Measurements from ENCODE around the gene REV3L.
"Not testable (repeated sequence)": the region's sequence is repeated elsewhere in the genome, so short reads cannot be mapped to it uniquely, and the experiment has no call there.

Gene REV3L

GRCh38 chr6:111377558-111378120 is 105.4 kb downstream of the REV3L start:
- no peak for DNase-seq (ENCODE audit: low read depth)

DNA sequence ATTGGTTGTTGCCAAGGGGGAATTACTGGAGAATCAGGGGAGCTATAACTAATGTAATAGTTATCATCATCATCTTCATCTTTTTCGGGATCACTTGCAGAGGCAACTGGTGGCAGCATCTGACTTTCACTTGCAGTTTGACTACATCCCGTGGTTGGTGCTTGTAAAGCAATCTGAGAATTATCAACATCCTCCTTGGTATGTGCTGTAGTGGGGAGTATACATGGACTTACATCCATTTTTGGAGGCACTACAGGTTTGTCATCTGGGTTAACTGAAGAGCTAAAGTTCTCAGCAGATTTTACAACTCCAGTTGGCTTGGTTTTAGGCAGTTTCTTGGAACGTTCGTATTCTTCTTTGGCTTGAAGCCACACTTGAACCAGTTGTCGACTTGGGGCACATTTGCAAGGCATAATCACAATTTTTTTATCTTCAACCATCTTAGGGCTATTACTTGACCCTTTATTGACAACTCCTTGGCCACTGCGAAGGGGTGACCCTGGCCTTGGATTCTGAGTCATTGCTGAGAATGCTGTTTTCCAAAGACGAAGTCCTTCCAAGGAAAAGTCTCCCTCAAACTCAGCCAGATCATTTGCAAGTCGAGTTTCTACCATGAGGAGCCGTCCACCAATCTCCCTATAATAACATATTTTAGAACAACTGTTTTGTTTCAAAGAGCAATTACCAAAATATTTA is 115.5 kb downstream of the REV3L start:
- DNase-seq (ENCODE audit: low read depth) = no peak

DNA sequence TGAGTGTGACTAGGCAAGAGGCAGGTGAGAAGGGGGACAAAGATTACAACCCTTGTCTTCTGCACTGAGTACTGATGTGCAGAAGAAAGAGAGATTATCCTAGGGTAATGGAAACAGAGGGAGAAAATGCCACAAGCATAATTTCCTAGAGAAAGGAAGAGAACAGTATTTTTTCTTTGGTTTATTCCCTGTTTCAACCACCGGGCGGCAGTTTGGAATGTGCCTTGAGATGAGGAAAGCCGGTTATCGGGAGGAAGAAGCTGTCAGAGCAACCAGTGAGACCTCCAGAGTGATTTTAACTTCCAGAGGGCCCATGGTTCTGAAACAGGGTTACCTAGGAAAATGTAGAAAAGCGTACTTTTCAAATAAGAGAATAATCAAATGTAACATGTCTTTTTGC is 121.4 kb downstream of the REV3L start:
- no peak for DNase-seq (ENCODE audit: low read depth)

DNA sequence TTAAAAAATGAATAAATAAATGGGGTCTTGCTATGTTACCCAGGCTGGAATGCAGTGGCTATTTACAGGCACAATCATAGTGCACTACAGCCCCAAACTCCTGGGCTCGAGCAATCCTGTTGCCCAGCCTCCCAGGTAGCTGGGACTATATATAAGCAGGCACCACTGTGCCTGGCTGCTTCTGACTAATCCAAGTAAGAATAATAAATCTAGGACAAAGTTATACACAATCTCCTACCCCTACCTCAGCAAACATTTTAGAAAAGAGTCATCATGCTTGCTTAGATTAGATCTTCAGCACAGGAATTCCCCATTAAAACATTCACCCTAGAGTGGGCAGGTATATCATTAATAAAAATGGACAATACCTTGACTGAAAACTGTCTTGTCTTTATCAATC is 124.6 kb downstream of the REV3L start:
- DNase-seq (ENCODE audit: low read depth) = no peak

DNA sequence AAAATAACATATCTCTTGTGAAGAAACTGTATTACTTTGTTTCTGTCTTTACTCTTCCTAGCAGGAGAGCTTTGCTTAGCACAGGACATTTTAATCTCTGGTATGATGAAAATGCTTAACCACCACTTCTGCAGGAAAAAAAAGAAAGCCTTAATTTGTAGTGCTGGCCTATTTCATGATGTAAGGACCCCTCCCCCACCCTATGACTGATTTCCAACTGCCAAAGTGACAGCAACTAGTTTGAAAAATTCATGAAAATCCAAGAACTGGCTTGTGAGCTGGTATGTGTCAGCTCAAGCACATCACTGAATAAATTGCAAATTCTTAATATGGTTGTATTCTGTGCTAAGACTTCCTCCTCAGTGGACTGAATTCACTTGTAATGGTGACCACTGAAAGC is 125.3 kb downstream of the REV3L start:
- no peak for DNase-seq (ENCODE audit: low read depth)

DNA sequence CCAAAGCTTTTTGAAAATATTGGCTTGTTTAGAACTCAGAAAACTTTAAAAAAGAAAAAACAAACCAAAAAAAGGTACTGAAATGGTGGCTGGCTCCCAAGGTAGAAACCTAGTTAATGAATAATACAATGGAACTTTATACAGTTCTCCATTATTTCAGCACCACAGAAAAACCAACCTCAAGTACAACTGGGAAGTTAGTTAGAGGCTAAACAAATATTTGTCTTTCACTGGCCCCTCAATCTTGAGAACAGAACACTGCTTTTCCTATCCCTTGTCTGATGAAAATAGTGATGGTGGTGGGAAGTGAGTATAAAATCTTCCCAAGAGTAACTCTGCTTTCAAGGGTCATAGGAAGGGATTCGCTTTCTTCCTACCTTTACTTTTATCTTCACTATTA is 126.5 kb downstream of the REV3L start:
- DNase-seq (ENCODE audit: low read depth) = no peak

- DNase-seq (ENCODE audit: low read depth) = no peak
These were observed 128.1 kb downstream of the REV3L start for GRCh38 chr6:111354758-111355555.

- DNase-seq (ENCODE audit: low read depth) = no peak
These were observed 129.0 kb downstream of the REV3L start for GRCh38 chr6:111353912-111354462.

DNA sequence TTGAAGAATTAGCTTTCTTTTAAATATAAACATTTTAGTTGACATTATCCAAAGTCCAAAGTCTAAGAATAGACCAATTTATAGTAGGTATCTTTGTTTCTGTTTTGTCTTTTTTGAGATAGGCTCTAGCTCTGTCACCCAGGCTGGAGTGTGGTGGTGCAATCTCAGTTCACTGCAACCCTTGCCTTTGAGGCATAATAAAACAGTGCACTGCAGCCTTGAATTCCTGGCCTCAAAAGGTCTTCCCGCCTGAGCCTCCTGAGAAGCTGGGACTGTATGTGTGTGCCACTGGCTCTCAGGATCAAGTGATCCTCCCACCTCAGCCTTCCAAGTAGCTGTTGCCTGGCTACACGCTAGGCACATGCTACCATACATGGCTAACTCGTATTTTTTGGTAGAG is 135.4 kb downstream of the REV3L start:
- no peak for DNase-seq (ENCODE audit: low read depth)

GRCh38 chr6:111342913-111343312 is 140.1 kb downstream of the REV3L start:
- DNase-seq (ENCODE audit: low read depth) = no peak

GRCh38 chr6:111339294-111339693 is 143.7 kb downstream of the REV3L start:
- DNase-seq (ENCODE audit: low read depth) = no peak

- no peak for DNase-seq (ENCODE audit: low read depth)
These were observed 144.2 kb downstream of the REV3L start for GRCh38 chr6:111338843-111339242.

DNA sequence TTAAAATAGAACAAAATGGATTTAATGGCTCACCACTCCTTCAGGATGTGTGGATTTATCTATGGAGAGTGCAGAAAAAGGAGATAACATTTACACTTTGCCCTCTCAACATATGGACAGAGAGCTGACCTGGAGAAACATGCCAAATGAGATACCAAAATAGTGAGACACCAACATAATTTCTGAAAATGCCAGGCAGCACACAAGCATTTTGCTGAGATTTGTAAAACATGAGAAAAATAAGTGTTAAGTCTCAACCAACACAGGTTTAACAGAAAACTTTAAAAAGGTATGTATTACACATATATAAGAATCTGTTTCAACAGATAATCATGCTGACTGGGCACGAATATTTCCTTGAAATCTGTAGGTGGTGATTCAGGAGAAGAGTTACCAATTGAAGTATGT is 145.2 kb downstream of the REV3L start:
- DNase-seq (ENCODE audit: low read depth) = no peak

DNA sequence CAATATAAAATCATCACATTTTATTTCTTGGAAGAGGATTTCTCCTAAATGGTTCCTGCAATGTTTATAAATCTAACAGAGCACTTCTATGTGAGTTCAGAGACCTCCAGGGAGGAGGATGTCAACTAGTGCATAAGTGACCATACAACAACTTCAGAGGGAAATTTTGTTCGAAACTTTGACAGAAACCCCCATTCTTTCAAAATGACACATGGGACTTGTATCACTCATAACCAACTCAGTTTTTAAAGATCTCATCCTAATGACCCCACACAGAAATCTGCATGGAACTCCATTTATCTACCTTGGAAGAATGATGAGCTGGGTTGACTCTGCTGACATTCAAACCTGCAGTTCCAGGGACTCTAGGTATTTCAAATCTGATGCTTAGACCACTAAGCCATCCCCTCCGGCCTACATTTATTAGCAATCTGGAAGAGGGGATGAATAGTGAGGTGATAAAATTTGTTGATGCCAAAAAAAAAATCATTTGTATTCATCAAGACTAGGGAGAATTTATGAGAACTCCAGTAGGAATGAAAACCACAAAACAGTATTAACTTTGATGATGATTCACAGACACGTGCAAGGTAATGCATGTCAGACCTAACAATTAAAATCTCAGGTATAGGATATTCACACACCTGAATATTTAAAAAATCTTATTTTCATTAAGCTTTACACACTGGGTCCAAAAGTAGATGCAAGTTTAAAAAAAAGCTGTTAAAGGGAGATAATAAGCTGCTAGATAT is 153.0 kb downstream of the REV3L start:
- DNase-seq (ENCODE audit: low read depth) = no peak

DNA sequence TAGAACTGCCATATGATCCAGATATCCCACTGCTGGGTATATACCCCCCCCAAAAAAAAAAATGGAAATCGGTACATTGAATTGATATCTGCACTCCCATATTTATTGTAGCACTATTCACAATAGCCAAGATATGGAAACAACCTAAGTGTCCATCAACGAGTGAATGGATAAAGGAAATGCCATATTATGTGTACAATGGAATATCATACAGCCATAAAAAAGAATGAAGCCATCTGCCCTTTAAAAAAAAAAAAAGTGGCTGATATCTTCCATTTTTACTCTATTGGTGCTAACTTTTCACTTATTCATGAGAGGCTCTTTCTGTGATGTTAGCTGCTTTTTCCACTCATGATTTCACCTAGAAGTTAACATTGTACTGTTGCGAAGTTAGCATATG is 156.5 kb downstream of the REV3L start:
- DNase-seq (ENCODE audit: low read depth) = no peak

GRCh38 chr6:111322145-111322544 is 160.9 kb downstream of the REV3L start:
- no peak for DNase-seq (ENCODE audit: low read depth)

DNA sequence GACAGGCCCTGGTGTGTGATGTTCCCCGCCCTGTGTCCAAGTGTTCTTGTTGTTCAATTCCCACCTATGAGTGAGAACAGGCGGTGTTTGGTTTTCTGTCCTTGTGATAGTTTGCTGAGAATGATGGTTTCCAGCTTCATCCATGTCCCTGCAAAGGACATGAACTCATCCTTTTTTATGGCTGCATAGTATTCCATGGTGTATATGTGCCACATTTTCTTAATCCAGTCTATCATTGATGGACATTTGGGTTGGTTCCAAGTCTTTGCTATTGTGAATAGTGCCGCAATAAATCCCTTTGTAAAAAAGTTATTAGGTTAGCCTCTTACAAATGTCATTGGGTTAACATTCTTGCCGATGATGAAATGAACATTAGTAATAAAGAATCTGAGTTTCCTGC is 175.1 kb downstream of the REV3L start:
- DNase-seq (ENCODE audit: low read depth) = not testable (repeated sequence)

DNA sequence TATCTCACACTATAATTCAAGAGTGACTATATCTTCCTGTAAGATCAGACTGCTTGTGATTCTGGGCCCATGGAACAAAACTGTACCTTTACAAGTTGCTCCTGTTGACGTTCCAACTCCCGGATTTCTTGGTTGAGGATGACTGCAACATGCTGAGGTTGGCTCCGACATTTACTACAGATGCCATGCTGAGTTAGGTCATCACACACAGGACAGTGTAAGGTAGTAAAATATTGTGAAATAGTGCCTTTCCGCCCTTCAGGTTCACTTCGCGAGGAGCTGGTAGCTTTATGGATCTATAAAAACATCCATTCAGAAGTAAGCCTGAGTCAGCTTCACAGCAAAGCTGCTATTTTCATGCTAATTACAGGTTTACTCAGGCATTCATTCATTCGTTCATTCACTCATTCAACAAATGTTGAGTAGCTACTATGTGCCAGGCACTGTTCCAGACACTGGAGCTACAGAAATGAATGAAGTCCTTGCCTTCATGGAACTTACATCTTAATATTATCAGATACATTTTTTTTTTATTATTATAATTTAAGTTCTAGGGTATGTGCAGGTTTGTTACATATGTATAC is 175.7 kb downstream of the REV3L start:
- no peak for DNase-seq (ENCODE audit: low read depth)

- no peak for DNase-seq (ENCODE audit: low read depth)
These were observed 176.7 kb downstream of the REV3L start for GRCh38 chr6:111306104-111306888.

DNA sequence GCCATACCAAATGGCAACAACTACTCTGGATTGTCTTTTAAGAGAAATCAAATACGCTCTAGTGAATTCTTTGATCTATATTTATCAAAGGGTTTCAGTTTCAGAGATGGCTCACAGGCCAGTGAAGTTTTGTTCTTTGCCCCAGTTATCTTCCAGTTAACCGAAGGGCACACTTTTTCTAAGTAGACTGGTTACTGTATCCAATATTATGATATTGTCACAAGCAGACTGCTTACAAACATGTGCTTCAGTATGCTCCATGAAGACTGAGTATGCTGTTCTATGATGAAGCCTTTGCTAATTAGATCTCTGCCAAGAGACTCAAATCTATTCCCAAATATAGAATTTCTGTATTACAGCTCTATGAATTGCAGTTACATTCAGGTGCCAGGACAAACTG is 181.1 kb downstream of the REV3L start:
- DNase-seq (ENCODE audit: low read depth) = no peak
